AG08395 (cell line): Measurements from ENCODE around the gene NXT1.
"Not testable (repeated sequence)": the region's sequence is repeated elsewhere in the genome, so short reads cannot be mapped to it uniquely, and the experiment has no call there.

Experiments
- DNase-seq: peaks from one replicate; pipeline ENCODE4 v3.0.0; 2012; ENCODE audit warnings: mixed read lengths, low spot score

Gene NXT1

GRCh38 chr20:23350196-23350903, at the start of gene NXT1:
Gene NXT1 (plus strand): TSS chr20:23350791. CDS start chr20:23354042, 3,251 bp downstream.
- DNase-seq: peak; percentile 96

GRCh38 chr20:23301436-23302050, 49.0 kb upstream of the NXT1 start:
- DNase-seq: no peak

GRCh38 chr20:23302386-23302785, 48.2 kb upstream of the NXT1 start:
- no peak for DNase-seq

- no peak for DNase-seq
Measured at GRCh38 chr20:23302801-23303200, 47.8 kb upstream of the NXT1 start.

GRCh38 chr20:23303325-23304102, 47.1 kb upstream of the NXT1 start:
- DNase-seq: no peak

- DNase-seq: no peak
Measured at GRCh38 chr20:23304616-23305015, 46.0 kb upstream of the NXT1 start.

GRCh38 chr20:23305098-23305497, 45.5 kb upstream of the NXT1 start:
- peak; percentile 90 for DNase-seq

GRCh38 chr20:23307393-23307792, 43.2 kb upstream of the NXT1 start:
- not testable (repeated sequence) for DNase-seq

GRCh38 chr20:23308024-23308423, 42.6 kb upstream of the NXT1 start:
- DNase-seq: no peak

- no peak for DNase-seq
Measured at GRCh38 chr20:23308908-23309307, 41.7 kb upstream of the NXT1 start.

- no peak for DNase-seq
Measured at GRCh38 chr20:23309781-23310180, 40.8 kb upstream of the NXT1 start.

- DNase-seq: no peak
Measured at GRCh38 chr20:23311947-23312506, 38.6 kb upstream of the NXT1 start.

GRCh38 chr20:23313271-23313670, 37.3 kb upstream of the NXT1 start:
- DNase-seq: no peak

- DNase-seq: no peak
Measured at GRCh38 chr20:23314699-23315098, 35.9 kb upstream of the NXT1 start.

GRCh38 chr20:23315099-23315498, 35.5 kb upstream of the NXT1 start:
- DNase-seq: no peak

- DNase-seq: no peak
Measured at GRCh38 chr20:23316626-23317025, 34.0 kb upstream of the NXT1 start.

- no peak for DNase-seq
Measured at GRCh38 chr20:23317081-23317480, 33.5 kb upstream of the NXT1 start.

GRCh38 chr20:23318347-23318746, 32.2 kb upstream of the NXT1 start:
- DNase-seq: no peak

- DNase-seq: peak; percentile 71
Measured at GRCh38 chr20:23320317-23320716, 30.3 kb upstream of the NXT1 start.

- no peak for DNase-seq
Measured at GRCh38 chr20:23325107-23325506, 25.5 kb upstream of the NXT1 start.

- no peak for DNase-seq
Measured at GRCh38 chr20:23326774-23327173, 23.8 kb upstream of the NXT1 start.

GRCh38 chr20:23327617-23328333, 22.8 kb upstream of the NXT1 start:
- no peak for DNase-seq
